HPDE6-E6E7 (cell line): ENCODE results near the gene COX11.

Experiments used
- DNase-seq: peaks from one replicate; pipeline ENCODE4 v3.0.0; 2011; ENCODE audit warnings: missing footprints; ENCODE audit errors: extremely low spot score

The COX11 gene

GRCh38 chr17:54967621-54968261 is 713 bp downstream of the COX11 start:
- DNase-seq, result peak; percentile 29

- DNase-seq, result no peak
Observed at GRCh38 chr17:54956791-54957190, 11.7 kb downstream of the COX11 start.

- no peak for DNase-seq
Observed at GRCh38 chr17:54951286-54951685, 17.2 kb downstream of the COX11 start.

GRCh38 chr17:54950116-54950515 is 18.3 kb downstream of the COX11 start:
- DNase-seq, result no peak

GRCh38 chr17:54948380-54948779 is 20.1 kb downstream of the COX11 start:
- peak; percentile 60 for DNase-seq

- no peak for DNase-seq
Observed at GRCh38 chr17:54947396-54947795, 21.1 kb downstream of the COX11 start.

GRCh38 chr17:54945671-54946070 is 22.8 kb downstream of the COX11 start:
- no peak for DNase-seq

- DNase-seq, result no peak
Observed at GRCh38 chr17:54945231-54945630, 23.2 kb downstream of the COX11 start.

GRCh38 chr17:54944796-54945195 is 23.7 kb downstream of the COX11 start:
- no peak for DNase-seq

GRCh38 chr17:54941285-54941684 is 27.2 kb downstream of the COX11 start:
- DNase-seq, result no peak

GRCh38 chr17:54937426-54937825 is 31.0 kb downstream of the COX11 start:
- DNase-seq, result no peak

GRCh38 chr17:54937018-54937417 is 31.4 kb downstream of the COX11 start:
- DNase-seq, result no peak

GRCh38 chr17:54935471-54935870 is 33.0 kb downstream of the COX11 start:
- DNase-seq, result no peak

GRCh38 chr17:54933921-54934320 is 34.5 kb downstream of the COX11 start:
- DNase-seq, result no peak

GRCh38 chr17:54932711-54933110 is 35.7 kb downstream of the COX11 start:
- no peak for DNase-seq

GRCh38 chr17:54927525-54927924 is 40.9 kb downstream of the COX11 start:
- DNase-seq, result no peak

- no peak for DNase-seq
Observed at GRCh38 chr17:54924405-54924804, 44.0 kb downstream of the COX11 start.

- DNase-seq, result no peak
Observed at GRCh38 chr17:54920819-54921218, 47.6 kb downstream of the COX11 start.

GRCh38 chr17:54919425-54919824 is 49.0 kb downstream of the COX11 start:
- no peak for DNase-seq

GRCh38 chr17:54916721-54917120 is 51.7 kb downstream of the COX11 start:
- no peak for DNase-seq
